Measurements from ENCODE around the gene RNU7-1.
"Not testable (repeated sequence)": the region's sequence is repeated elsewhere in the genome, so short reads cannot be mapped to it uniquely, and the experiment has no call there.

Gene RNU7-1

GRCh38 chr12:6943722-6944380 lies at the start of gene RNU7-1, which contains the start of gene C12orf57:
Gene RNU7-1 (plus strand): TSS chr12:6943816.
Gene C12orf57 (plus strand): TSS chr12:6944022. CDS start chr12:6944122, 100 bp downstream.
- peak; percentile 64 for DNase-seq (ENCODE audit: low read depth, low spot score)

GRCh38 chr12:6894321-6894720 lies 49.3 kb upstream of the RNU7-1 start:
- DNase-seq (ENCODE audit: low read depth, low spot score), result no peak

- no peak for DNase-seq (ENCODE audit: low read depth, low spot score)
Measured at GRCh38 chr12:6896846-6897435, 46.7 kb upstream of the RNU7-1 start.

- DNase-seq (ENCODE audit: low read depth, low spot score), result no peak
Measured at GRCh38 chr12:6899427-6899826, 44.2 kb upstream of the RNU7-1 start.

- DNase-seq (ENCODE audit: low read depth, low spot score), result no peak
Measured at GRCh38 chr12:6899837-6900519, 43.6 kb upstream of the RNU7-1 start.

- DNase-seq (ENCODE audit: low read depth, low spot score), result no peak
Measured at GRCh38 chr12:6902448-6902847, 41.2 kb upstream of the RNU7-1 start.

GRCh38 chr12:6903722-6904121 lies 39.9 kb upstream of the RNU7-1 start:
- DNase-seq (ENCODE audit: low read depth, low spot score), result no peak

- DNase-seq (ENCODE audit: low read depth, low spot score), result peak; percentile 93
Measured at GRCh38 chr12:6904280-6905276, 39.0 kb upstream of the RNU7-1 start, which contains the start of gene LRRC23. Gene LRRC23 (plus strand): TSS chr12:6904822. CDS start chr12:6905634, 812 bp downstream.

- no peak for DNase-seq (ENCODE audit: low read depth, low spot score)
Measured at GRCh38 chr12:6905414-6906040, 38.1 kb upstream of the RNU7-1 start.

- not testable (repeated sequence) for DNase-seq (ENCODE audit: low read depth, low spot score)
Measured at GRCh38 chr12:6908141-6908540, 35.5 kb upstream of the RNU7-1 start.

- no peak for DNase-seq (ENCODE audit: low read depth, low spot score)
Measured at GRCh38 chr12:6909421-6910145, 34.0 kb upstream of the RNU7-1 start.

GRCh38 chr12:6912164-6912935 lies 31.3 kb upstream of the RNU7-1 start:
- DNase-seq (ENCODE audit: low read depth, low spot score), result no peak

GRCh38 chr12:6914246-6914946 lies 29.2 kb upstream of the RNU7-1 start, which contains the start of gene ENO2:
Gene ENO2 (plus strand): TSS chr12:6914580. CDS start chr12:6915833, 1,253 bp downstream.
- DNase-seq (ENCODE audit: low read depth, low spot score), result peak; percentile 61

- no peak for DNase-seq (ENCODE audit: low read depth, low spot score)
Measured at GRCh38 chr12:6914947-6915788, 28.4 kb upstream of the RNU7-1 start.

GRCh38 chr12:6915789-6916285 lies 27.8 kb upstream of the RNU7-1 start:
- DNase-seq (ENCODE audit: low read depth, low spot score), result no peak

GRCh38 chr12:6916426-6917200 lies 27.0 kb upstream of the RNU7-1 start:
- no peak for DNase-seq (ENCODE audit: low read depth, low spot score)
